22Rv1 (cell line): ENCODE results near the gene PRDM8.

Experiments used
- CTCF ChIP-seq: fragments of 450-650 bp; IDR thresholded peaks from 2 replicates; pipeline ENCODE4 v1.5.1; 2017; ENCODE audit warnings: mild to moderate bottlenecking
- ZFX ChIP-seq: fragments of 450-650 bp; IDR thresholded peaks from 2 replicates; pipeline ENCODE4 v1.6.1; 2017; ENCODE audit warnings: antibody characterized with exemption, borderline replicate concordance

DNA sequence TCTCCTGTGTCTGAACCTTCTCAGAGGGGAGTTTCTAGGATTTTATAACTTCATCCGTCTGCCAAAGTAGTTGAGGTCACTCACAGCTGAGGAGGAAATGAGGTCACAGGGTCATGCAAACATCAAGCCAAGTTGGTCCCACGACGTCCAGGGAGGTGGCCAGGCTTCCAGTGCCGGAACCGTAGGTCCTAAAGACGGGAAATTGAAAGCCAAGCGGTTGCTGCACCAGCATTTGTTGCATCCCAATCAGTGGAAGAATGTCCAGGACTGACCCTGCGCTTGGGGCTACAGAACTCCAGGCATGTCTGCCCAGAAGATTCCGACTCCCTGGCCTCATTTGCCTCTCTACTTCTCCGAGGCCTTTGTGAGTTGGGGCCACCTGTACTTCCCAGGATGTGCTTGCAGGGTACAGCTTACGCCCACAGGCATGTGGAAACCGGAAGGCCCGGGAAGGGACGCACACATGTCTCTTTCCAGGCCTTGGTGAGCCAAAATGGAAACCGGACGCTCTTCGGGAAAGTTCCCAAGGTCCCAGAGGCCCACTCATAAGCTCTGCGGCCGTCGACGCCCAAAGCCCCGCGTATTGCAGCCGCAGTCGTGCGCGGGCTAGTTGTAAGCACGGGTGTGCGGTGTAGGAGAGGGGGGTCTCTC, 9.3 kb downstream of the PRDM8 start:
- TF ChIP-seq CTCF = no peak
- no peak for TF ChIP-seq ZFX
